Ovary (tissue), 9 donors: ENCODE measurements around the gene IGFBP3. TPM values are rescaled to one million over a fixed set of nuclear protein-coding genes. Genes with fewer than 3 reads are reported as not detected.

Experiments used
- DNase-seq, 5 donors: peaks; one replicate each; pipeline ENCODE4 v3.0.0-alpha.2; 2019 to 2020
- H3K27ac ChIP-seq, 2 donors: fragments of 200-600 bp; one replicate each; pipeline versions ENCODE4 v1.5.1 to v1.8.0; 2019 to 2022
- H3K27me3 ChIP-seq: fragments of 200-600 bp; one replicate; pipeline ENCODE4 v1.8.0; 2022
- H3K36me3 ChIP-seq: fragments of 200-600 bp; sonication (generic); one replicate; pipeline ENCODE4 v1.5.1; 2019
- H3K4me1 ChIP-seq: one replicate; pipeline ENCODE4 v1.8.1; 2013; ENCODE audit warnings: mild to moderate bottlenecking, moderate library complexity; ENCODE audit not compliant: insufficient read depth
- H3K4me3 ChIP-seq: fragments of 200-600 bp; sonication (generic); one replicate; pipeline ENCODE4 v1.5.1; 2017
- H3K9me3 ChIP-seq, 2 donors: fragments of 200-600 bp in 1 of 2; sonication (generic) in 1 of 2; one replicate each; pipeline versions ENCODE4 v1.5.1 to v1.8.1; 2013 to 2019; ENCODE audit warnings: mild to moderate bottlenecking in 1 of 2, moderate library complexity in 1 of 2
- CTCF ChIP-seq, 3 donors: fragments of 450-650 bp in 2 of 3; fragments of 200-600 bp in 1 of 3; IDR thresholded peaks; one replicate each; pipeline versions ENCODE4 v1.5.1 to v1.8.0; 2016 to 2022; ENCODE audit warnings: antibody characterized with exemption in 3 of 3, mild to moderate bottlenecking in 1 of 3
- EP300 ChIP-seq: sonication (generic); formaldehyde crosslinking; IDR thresholded peaks from one replicate; pipeline ENCODE4 v1.6.1; 2017; ENCODE audit warnings: antibody characterized with exemption
- POLR2A ChIP-seq: fragments of 450-650 bp; IDR thresholded peaks from one replicate; pipeline ENCODE4 v1.6.1; 2017; ENCODE audit warnings: antibody characterized with exemption, mild to moderate bottlenecking, moderate library complexity
- WGBS, 3 donors: extraction: QIAGEN DNeasy Blood & Tissue Kit in 1 of 3; methylation state at CpG; one replicate each; pipeline versions ENCODE4 v1.1.5 to v1.1.7; 2013 to 2017; 5-methylcytosine and 5-hydroxymethylcytosine counted together
- intact Hi-C, 4 donors: fragments of 100-400 bp; cut with DNase I; formaldehyde crosslinking; loops; one replicate each; pipeline versions ENCODE4 v1.11.0 to v1.15.1; 2022 to 2023
- polyA plus RNA-seq, 2 donors: library from polyadenylated mRNA; stranded (reverse); fragments of 200-250 nt in 1 of 2; fragments of 350-450 nt in 1 of 2; fragmentation: Illumina TruSeq in 1 of 2; extraction: RNeasy Lipid Tissue Mini Kit (QIAGEN cat#74804) in 1 of 2; gene quantifications; one replicate each; pipeline ENCODE4 v1.2.3, GENCODE V29; 2013 to 2014
- total RNA-seq, 7 donors: library from RNA; depleted of rRNA in 2 of 7; stranded (reverse); fragments of >200 nt in 2 of 7; fragmentation: NEBNext Ultra II Directional in 3 of 7; extraction: Animal tissue kit (Norgen Biotek cat#: 25700) in 3 of 7; gene quantifications; one replicate each; pipeline versions ENCODE4 v1.1.0 to v1.2.4, GENCODE V29; 2016 to 2023
- donor health status: DM: no; HTN: no; CAD: no; lungs with moderate emphysema.
- donor health status: DM: no; HTN: no; CAD: no.
- donor health status: Bipolar disorder and iron deficiency.
- donor health status: DM: yes; HTN: yes; CAD: no.
- donor health status: DM: no; HTN: no; CAD: no.
- donor health status: DM: yes; HTN: yes; CAD: no.

The IGFBP3 gene
- total and polyA plus RNA-seq, 9 donors: 51.6 to 648 (median 174) TPM

GRCh38 chr7:45910855-45911254 is 10.2 kb downstream of the IGFBP3 start:
- 93 to 97% (median 96%) methylated on average over 3 of the region's 3 CpGs for WGBS, 3 donors
- DNase-seq: no peak
- intact Hi-C loops: loop anchor here in 1 of 4 donors (10.0 kb wide), 1 partner anchor 1334 kb away; no protein-coding TSS in a partner anchor

GRCh38 chr7:45909561-45909960 is 11.5 kb downstream of the IGFBP3 start:
- Histone ChIP-seq H3K4me1 (no peaks in the 10 kb centered on the region), H3K36me3 (no peaks in the 10 kb centered on the region), H3K4me3 (no peak overlapping the region), H3K27me3 (no peaks in the 10 kb centered on the region), H3K9me3 (no peaks in the 10 kb centered on the region), H3K27ac (no peak overlapping the region)
- no peak for DNase-seq
- intact Hi-C loops: no loop called here
- TF ChIP-seq CTCF (IDR thresholded peaks at IDR 0.05) (no peak), EP300 (no peak), POLR2A (no peak)

More at GRCh38 chr7:45910855-45911254, 10.2 kb downstream of the IGFBP3 start:
- no peaks in the 10 kb centered on the region for H3K27me3 ChIP-seq
- no peak overlapping the region for H3K4me3 ChIP-seq
- H3K27ac ChIP-seq: no peak overlapping the region
- TF ChIP-seq POLR2A: no peak
- no peak for TF ChIP-seq EP300
- TF ChIP-seq CTCF (IDR thresholded peaks at IDR 0.05): no peak
- H3K4me1 ChIP-seq: no peaks in the 10 kb centered on the region
- H3K36me3 ChIP-seq: no peaks in the 10 kb centered on the region
- H3K9me3 ChIP-seq: no peaks in the 10 kb centered on the region

- H3K27me3 ChIP-seq: no peaks in the 10 kb centered on the region
- H3K36me3 ChIP-seq: no peaks in the 10 kb centered on the region
- no peak overlapping the region for H3K27ac ChIP-seq
- WGBS, 3 donors: 91 to 95% (median 92%) methylated on average over 1 of the region's 1 CpG
- H3K4me3 ChIP-seq: no peak overlapping the region
- TF ChIP-seq CTCF (IDR thresholded peaks at IDR 0.05) (no peak), POLR2A (no peak), EP300 (no peak)
- no peaks in the 10 kb centered on the region for H3K4me1 ChIP-seq
- H3K9me3 ChIP-seq: no peaks in the 10 kb centered on the region
- no peak for DNase-seq
- intact Hi-C loops: no loop called here
Measured at GRCh38 chr7:45902820-45903219, 18.3 kb downstream of the IGFBP3 start.

GRCh38 chr7:45901566-45901965 is 19.5 kb downstream of the IGFBP3 start:
- 83 to 91% (median 86%) methylated on average over 1 of the region's 1 CpG for WGBS, 3 donors
- Histone ChIP-seq H3K4me1 (no peaks in the 10 kb centered on the region), H3K27ac (no peak overlapping the region), H3K4me3 (no peak overlapping the region), H3K27me3 (no peaks in the 10 kb centered on the region), H3K9me3 (no peaks in the 10 kb centered on the region), H3K36me3 (no peaks in the 10 kb centered on the region)
- intact Hi-C loops: no loop called here
- DNase-seq: no peak
- TF ChIP-seq POLR2A: no peak
- no peak for TF ChIP-seq EP300
- no peak for TF ChIP-seq CTCF (IDR thresholded peaks at IDR 0.05)
